Keratinocyte (primary cell): ENCODE results near the gene TXNDC9. TPM values are rescaled to one million over a fixed set of nuclear protein-coding genes. Genes with fewer than 3 reads are reported as not detected.

ENCODE experiments used
- DNase-seq: peaks from one replicate; pipeline ENCODE4 v3.0.0-alpha.2; 2011; ENCODE audit warnings: low read depth, missing footprints, low spot score
- FAIRE-seq: peaks from 2 replicates; lab custom pipeline; 2011; peaks lifted over from hg19 to GRCh38; lab: Jason Lieb, UNC
- H2AFZ ChIP-seq: 2 replicates; pipeline ENCODE4 v1.6.0; 2012; ENCODE audit warnings: low read length, control low read depth, inconsistent platforms; ENCODE audit not compliant: control insufficient read depth
- H3K27ac ChIP-seq: 2 replicates; pipeline ENCODE4 v1.5.1; 2011; ENCODE audit warnings: low read length; ENCODE audit not compliant: control insufficient read depth, insufficient read depth
- H3K27me3 ChIP-seq: 3 replicates; pipeline ENCODE4 v1.6.0; 2011; ENCODE audit warnings: low read length; ENCODE audit not compliant: control insufficient read depth, insufficient read depth; ENCODE audit errors: extremely low read depth
- H3K36me3 ChIP-seq, 2 experiments: 2 replicates in 1 of 2; 3 replicates in 1 of 2; pipeline ENCODE4 v1.5.1; 2011; ENCODE audit warnings: low read length in 2 of 2, mild to moderate bottlenecking in 1 of 2; ENCODE audit not compliant: control insufficient read depth in 2 of 2, insufficient read depth in 2 of 2; ENCODE audit errors: extremely low read depth in 1 of 2
- H3K4me1 ChIP-seq: 3 replicates; pipeline ENCODE4 v1.5.1; 2011; ENCODE audit warnings: low read length; ENCODE audit not compliant: control insufficient read depth, insufficient read depth; ENCODE audit errors: extremely low read depth
- H3K4me2 ChIP-seq: 3 replicates; pipeline ENCODE4 v1.6.0; 2011; ENCODE audit warnings: low read depth, low read length; ENCODE audit not compliant: control insufficient read depth, insufficient read depth; ENCODE audit errors: extremely low read depth
- H3K4me3 ChIP-seq, 3 experiments: fragments of 200-600 bp in 1 of 3; sonication (generic) in 1 of 3; 2 replicates in 2 of 3; 3 replicates in 1 of 3; pipeline ENCODE4 v1.5.1; 2011 to 2016; ENCODE audit warnings: low read length in 3 of 3, mild to moderate bottlenecking in 3 of 3, control low read depth in 2 of 3, inconsistent platforms in 1 of 3, low read depth in 1 of 3, mixed read lengths in 1 of 3, mixed run types in 1 of 3, moderate library complexity in 1 of 3; ENCODE audit not compliant: control insufficient read depth in 2 of 3, insufficient read depth in 2 of 3; ENCODE audit errors: extremely low read depth in 1 of 3
- H3K79me2 ChIP-seq: 2 replicates; pipeline ENCODE4 v1.6.0; 2012; ENCODE audit warnings: low read length; ENCODE audit not compliant: control insufficient read depth, insufficient read depth
- H3K9ac ChIP-seq: 3 replicates; pipeline ENCODE4 v1.6.0; 2011; ENCODE audit warnings: low read length; ENCODE audit not compliant: control insufficient read depth, insufficient read depth; ENCODE audit errors: extremely low read depth
- H3K9me1 ChIP-seq: 3 replicates; pipeline ENCODE4 v1.6.0; 2011; ENCODE audit warnings: low read length; ENCODE audit not compliant: control insufficient read depth, insufficient read depth; ENCODE audit errors: extremely low read depth
- H3K9me3 ChIP-seq: 2 replicates; pipeline ENCODE4 v1.5.1; 2012; ENCODE audit warnings: low read depth, low read length; ENCODE audit not compliant: control insufficient read depth
- H4K20me1 ChIP-seq: 3 replicates; pipeline ENCODE4 v1.6.0; 2011; ENCODE audit warnings: low read length; ENCODE audit not compliant: control insufficient read depth, insufficient read depth; ENCODE audit errors: extremely low read depth
- EZH2 ChIP-seq: IDR thresholded peaks from one replicate; pipeline ENCODE4 v1.6.1; 2012; ENCODE audit warnings: inconsistent platforms, mild to moderate bottlenecking, low read length, moderate library complexity
- dilution Hi-C: fragments of 300-500 bp; cut with MboI; formaldehyde crosslinking; loops from one replicate; pipeline ENCODE4 v1.7.0; 2020; ENCODE audit warnings: low sequenced_read_pairs; ENCODE audit not compliant: extremely low pct_ligation_motif_present
- polyA plus RNA-seq, 5 experiments: library from polyadenylated mRNA; depleted of rRNA in 3 of 5; stranded (reverse) in 3 of 5; stranded (forward) in 1 of 5; unstranded in 1 of 5; fragments of >200 nt; gene quantifications; 1 replicate in 1 of 5; 2 replicates in 3 of 5; 3 replicates in 1 of 5; pipeline versions ENCODE4 v1.2.1 to v1.2.3, GENCODE V29; 2011 to 2012; ENCODE audit warnings: missing spikeins in 2 of 5, low read depth in 1 of 5, low replicate concordance in 1 of 5
- TF ChIP-seq, protein P1 (sequence below), 3 experiments: IDR thresholded peaks in 1 of 3; conservative IDR thresholded peaks in 1 of 3; optimal IDR thresholded peaks in 1 of 3; 2 replicates in 2 of 3; 3 replicates in 1 of 3; pipeline versions ENCODE3 to v1.5.1; 2011; ENCODE audit warnings: low read length in 3 of 3, mild to moderate bottlenecking in 3 of 3, moderate library complexity in 2 of 3, control low read depth in 1 of 3, inconsistent platforms in 1 of 3; ENCODE audit not compliant: insufficient read depth in 2 of 3; ENCODE audit errors: extremely low read depth in 1 of 3

The TXNDC9 gene
- polyA plus RNA-seq, 1 donor (not counting 4 experiments of a cell fraction or from before 2014, with no cell fraction given) = 73.3 TPM

DNA sequence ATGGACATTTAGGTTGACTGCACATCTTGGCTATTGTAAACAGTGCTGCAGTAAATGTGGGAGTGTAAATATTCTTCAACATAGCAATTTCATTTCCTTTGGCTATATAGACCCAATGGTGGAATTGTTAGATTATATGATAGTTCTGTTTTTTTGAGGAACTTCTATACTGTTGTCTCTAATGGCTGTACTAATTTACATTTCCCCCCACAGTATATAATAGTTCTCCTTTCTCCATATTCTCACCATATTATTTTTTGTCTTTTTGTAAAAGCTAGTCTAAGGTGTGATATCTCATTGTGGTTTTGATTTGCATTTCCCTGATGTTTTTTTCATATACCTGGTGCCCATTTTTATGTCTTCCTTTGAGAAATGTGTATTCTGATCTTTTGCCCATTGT lies 14.1 kb upstream of the TXNDC9 start:
- H3K4me2 ChIP-seq = no peak overlapping the region
- no peaks in the 10 kb centered on the region for H3K36me3 ChIP-seq
- no peak overlapping the region for H3K4me3 ChIP-seq
- H3K27ac ChIP-seq = no peak overlapping the region
- H3K4me1 ChIP-seq = peaks cover 6% of the 10 kb centered on the region
- peaks cover 97% of the 10 kb centered on the region for H3K79me2 ChIP-seq
- H2AFZ ChIP-seq = no peak overlapping the region
- no peaks in the 10 kb centered on the region for H3K9me3 ChIP-seq
- FAIRE-seq (no peak), DNase-seq (no peak)
- no peak overlapping the region for H3K9ac ChIP-seq
- no peaks in the 10 kb centered on the region for H3K27me3 ChIP-seq
- TF ChIP-seq, protein P1, sequence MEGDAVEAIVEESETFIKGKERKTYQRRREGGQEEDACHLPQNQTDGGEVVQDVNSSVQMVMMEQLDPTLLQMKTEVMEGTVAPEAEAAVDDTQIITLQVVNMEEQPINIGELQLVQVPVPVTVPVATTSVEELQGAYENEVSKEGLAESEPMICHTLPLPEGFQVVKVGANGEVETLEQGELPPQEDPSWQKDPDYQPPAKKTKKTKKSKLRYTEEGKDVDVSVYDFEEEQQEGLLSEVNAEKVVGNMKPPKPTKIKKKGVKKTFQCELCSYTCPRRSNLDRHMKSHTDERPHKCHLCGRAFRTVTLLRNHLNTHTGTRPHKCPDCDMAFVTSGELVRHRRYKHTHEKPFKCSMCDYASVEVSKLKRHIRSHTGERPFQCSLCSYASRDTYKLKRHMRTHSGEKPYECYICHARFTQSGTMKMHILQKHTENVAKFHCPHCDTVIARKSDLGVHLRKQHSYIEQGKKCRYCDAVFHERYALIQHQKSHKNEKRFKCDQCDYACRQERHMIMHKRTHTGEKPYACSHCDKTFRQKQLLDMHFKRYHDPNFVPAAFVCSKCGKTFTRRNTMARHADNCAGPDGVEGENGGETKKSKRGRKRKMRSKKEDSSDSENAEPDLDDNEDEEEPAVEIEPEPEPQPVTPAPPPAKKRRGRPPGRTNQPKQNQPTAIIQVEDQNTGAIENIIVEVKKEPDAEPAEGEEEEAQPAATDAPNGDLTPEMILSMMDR (optimal IDR thresholded peaks at IDR 0.05 in 1 of 3, IDR thresholded peaks at IDR 0.05 in 1 of 3, conservative IDR thresholded peaks at IDR 0.05 in 1 of 3; ENCODE audit: extremely low read depth in 1 of 3, insufficient read depth in 2 of 3, low read length in 3 of 3) = no peak
- no peak for TF ChIP-seq EZH2
- no peaks in the 10 kb centered on the region for H3K9me1 ChIP-seq
- peaks cover 9% of the 10 kb centered on the region for H4K20me1 ChIP-seq
- dilution Hi-C loops = no loop called here

- no peak for FAIRE-seq
- H3K9ac ChIP-seq = no peak overlapping the region
- no peak for TF ChIP-seq EZH2
- TF ChIP-seq, protein P1 (optimal IDR thresholded peaks at IDR 0.05 in 1 of 3, IDR thresholded peaks at IDR 0.05 in 1 of 3, conservative IDR thresholded peaks at IDR 0.05 in 1 of 3; ENCODE audit: extremely low read depth in 1 of 3, insufficient read depth in 2 of 3, low read length in 3 of 3) = no peak
- H4K20me1 ChIP-seq = peaks cover 7% of the 10 kb centered on the region
- no peaks in the 10 kb centered on the region for H3K36me3 ChIP-seq
- no peak overlapping the region for H3K27ac ChIP-seq
- DNase-seq = no peak
- H3K9me1 ChIP-seq = no peaks in the 10 kb centered on the region
- no peaks in the 10 kb centered on the region for H3K9me3 ChIP-seq
- dilution Hi-C loops = no loop called here
- H3K27me3 ChIP-seq = no peaks in the 10 kb centered on the region
- H3K4me1 ChIP-seq = no peaks in the 10 kb centered on the region
- H3K4me2 ChIP-seq = no peak overlapping the region
- no peak overlapping the region for H2AFZ ChIP-seq
- H3K79me2 ChIP-seq = peaks cover 97% of the 10 kb centered on the region
- no peak overlapping the region for H3K4me3 ChIP-seq
These were observed 12.0 kb upstream of the TXNDC9 start for GRCh38 chr2:99348173-99348572.
